Spleen (tissue), 7 donors: ENCODE data around the gene UHRF1.

Experiments
- CTCF ChIP-seq, 11 experiments: fragments of 200-600 bp in 7 of 11; fragments of 450-650 bp in 4 of 11; sonication (generic) in 4 of 11; IDR thresholded peaks in 8 of 11; conservative IDR thresholded peaks in 3 of 11; 1 replicate in 7 of 11; 2 replicates in 4 of 11; pipeline versions ENCODE4 v1.4.0 to v1.8.0; 2016 to 2021; ENCODE audit warnings: antibody characterized with exemption in 11 of 11, inconsistent platforms in 4 of 11, mild to moderate bottlenecking in 1 of 11
- POLR2A ChIP-seq, 3 donors: fragments of 450-650 bp; IDR thresholded peaks; one replicate each; pipeline ENCODE4 v1.5.1; 2017; ENCODE audit warnings: antibody characterized with exemption in 3 of 3, mild to moderate bottlenecking in 1 of 3
- POLR2AphosphoS5 ChIP-seq, 3 donors: sonication (generic); formaldehyde crosslinking; IDR thresholded peaks; one replicate each; pipeline ENCODE4 v1.5.1; 2017; ENCODE audit warnings: antibody characterized with exemption in 3 of 3
- donor health status: DM: no; HTN: no; CAD: no; lungs with moderate emphysema.
- donor health status: DM: no; HTN: no; CAD: no.
- donor health status: DM: no; HTN: no; CAD: no.

- TF ChIP-seq CTCF (IDR thresholded peaks at IDR 0.05 in 8 of 11, conservative IDR thresholded peaks at IDR 0.05 in 3 of 11) (no peak), POLR2A (IDR thresholded peaks at IDR 0.05) (no peak), POLR2AphosphoS5 (IDR thresholded peaks at IDR 0.05) (no peak)
Observed at GRCh38 chr19:4991538-4991937, 82.2 kb downstream of the UHRF1 start.
